HEK293T (cell line): ENCODE results near the gene RPL18A.

ENCODE experiments used
- BHLHE40 ChIP-seq: fragments of 450-650 bp; IDR thresholded peaks from 2 replicates; pipeline ENCODE4 v1.6.1; 2016; ENCODE audit warnings: mild to moderate bottlenecking, moderate library complexity, borderline replicate concordance
- ELF4 ChIP-seq: fragments of 450-650 bp; IDR thresholded peaks from 2 replicates; pipeline ENCODE4 v1.6.1; 2017; ENCODE audit warnings: antibody characterized with exemption
- FOXA1 ChIP-seq: fragments of 450-650 bp; IDR thresholded peaks from 2 replicates; pipeline ENCODE4 v1.6.1; 2016; ENCODE audit warnings: mild to moderate bottlenecking
- FOXK2 ChIP-seq: fragments of 450-650 bp; IDR thresholded peaks from 2 replicates; pipeline ENCODE4 v1.6.1; 2016; ENCODE audit warnings: mild to moderate bottlenecking
- SP1 ChIP-seq: fragments of 450-650 bp; IDR thresholded peaks from 2 replicates; pipeline ENCODE4 v1.6.1; 2017
- SUZ12 ChIP-seq: fragments of 450-650 bp; IDR thresholded peaks from 2 replicates; pipeline ENCODE4 v1.6.1; 2016; ENCODE audit warnings: mild to moderate bottlenecking

GRCh38 chr19:17883627-17884410, 24.1 kb downstream of the RPL18A start:
- TF ChIP-seq SUZ12 (no peak), SP1 (no peak), BHLHE40 (no peak), ELF4 (no peak), FOXK2 (no peak), FOXA1 (no peak)
